H1 (cell line): ENCODE results near the gene HDAC7.

Experiments used
- BRCA1 ChIP-seq: IDR thresholded peaks from 2 replicates; pipeline ENCODE4 v1.6.1; 2012; ENCODE audit warnings: low read depth, low read length, improper control_type of control experiment
- CTCF ChIP-seq, 3 experiments: IDR thresholded peaks; 1 replicate in 2 of 3; 2 replicates in 1 of 3; pipeline versions ENCODE4 v1.5.1 to v1.6.1; 2011; ENCODE audit warnings: low read length in 3 of 3, mild to moderate bottlenecking in 3 of 3, inconsistent platforms in 2 of 3, low read depth in 1 of 3, moderate library complexity in 1 of 3; ENCODE audit not compliant: insufficient read depth in 1 of 3; ENCODE audit errors: control extremely low read depth in 1 of 3
- EZH2 ChIP-seq: fragments of 200-600 bp; sonication (generic); IDR thresholded peaks from 2 replicates; pipeline ENCODE4 v1.7.1; 2012; ENCODE audit warnings: low read depth, mild to moderate bottlenecking, moderate library complexity, low read length, inconsistent platforms; ENCODE audit not compliant: severe bottlenecking
- POLR2A ChIP-seq, 2 experiments: IDR thresholded peaks; 1 replicate in 1 of 2; 2 replicates in 1 of 2; pipeline ENCODE4 v1.6.1; 2011; ENCODE audit warnings: low read depth in 2 of 2, low read length in 2 of 2, mild to moderate bottlenecking in 2 of 2; ENCODE audit errors: control extremely low read depth in 1 of 2
- POLR2AphosphoS5 ChIP-seq: IDR thresholded peaks from 2 replicates; pipeline ENCODE4 v1.6.1; 2011; ENCODE audit warnings: low read depth, low read length
- RAD21 ChIP-seq, 2 experiments: IDR thresholded peaks in 1 of 2; conservative IDR thresholded peaks in 1 of 2; 2 replicates each; pipeline ENCODE4 v1.6.1; 2011; ENCODE audit warnings: low read depth in 2 of 2, low read length in 2 of 2, improper control_type of control experiment in 1 of 2, inconsistent platforms in 1 of 2, mild to moderate bottlenecking in 1 of 2, moderate library complexity in 1 of 2
- TCF12 ChIP-seq: IDR thresholded peaks from 2 replicates; pipeline ENCODE4 v1.6.1; 2011; ENCODE audit warnings: low read depth, mild to moderate bottlenecking, low read length
- YY1 ChIP-seq: IDR thresholded peaks from 2 replicates; pipeline ENCODE4 v1.6.1; 2011; ENCODE audit warnings: low read depth, mild to moderate bottlenecking, low read length
- ZNF274 ChIP-seq: IDR thresholded peaks from 2 replicates; pipeline ENCODE4 v1.7.0; 2012; ENCODE audit warnings: low read length, borderline replicate concordance; ENCODE audit errors: extremely low read depth
- TF ChIP-seq, protein P1 (sequence below): IDR thresholded peaks from 2 replicates; pipeline ENCODE4 v1.6.1; 2012; ENCODE audit warnings: inconsistent platforms
- TF ChIP-seq, protein P2 (sequence below): IDR thresholded peaks from 2 replicates; pipeline ENCODE4 v1.6.1; 2011; ENCODE audit warnings: low read depth, mild to moderate bottlenecking, low read length; ENCODE audit not compliant: insufficient read depth

- TF ChIP-seq POLR2A (IDR thresholded peaks at IDR 0.05; ENCODE audit: control extremely low read depth in 1 of 2, low read depth in 2 of 2, low read length in 2 of 2) (no peak), TCF12 (no peak), ZNF274 (no peak), YY1 (no peak), CTCF (IDR thresholded peaks at IDR 0.05; ENCODE audit: control extremely low read depth in 1 of 3, insufficient read depth in 1 of 3, low read depth in 1 of 3, low read length in 3 of 3) (no peak), EZH2 (no peak), RAD21 (IDR thresholded peaks at IDR 0.05 in 1 of 2, conservative IDR thresholded peaks at IDR 0.05 in 1 of 2; ENCODE audit: low read depth in 2 of 2, low read length in 2 of 2) (no peak), POLR2AphosphoS5 (no peak), BRCA1 (no peak)
- TF ChIP-seq, protein P1, sequence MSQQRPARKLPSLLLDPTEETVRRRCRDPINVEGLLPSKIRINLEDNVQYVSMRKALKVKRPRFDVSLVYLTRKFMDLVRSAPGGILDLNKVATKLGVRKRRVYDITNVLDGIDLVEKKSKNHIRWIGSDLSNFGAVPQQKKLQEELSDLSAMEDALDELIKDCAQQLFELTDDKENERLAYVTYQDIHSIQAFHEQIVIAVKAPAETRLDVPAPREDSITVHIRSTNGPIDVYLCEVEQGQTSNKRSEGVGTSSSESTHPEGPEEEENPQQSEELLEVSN, result no peak
- TF ChIP-seq, protein P2, sequence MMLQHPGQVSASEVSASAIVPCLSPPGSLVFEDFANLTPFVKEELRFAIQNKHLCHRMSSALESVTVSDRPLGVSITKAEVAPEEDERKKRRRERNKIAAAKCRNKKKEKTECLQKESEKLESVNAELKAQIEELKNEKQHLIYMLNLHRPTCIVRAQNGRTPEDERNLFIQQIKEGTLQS, result no peak
Observed at GRCh38 chr12:47833591-47834012, 13.9 kb upstream of the HDAC7 start.
